ENCODE measurements around the gene FBXL14.

The FBXL14 gene

GRCh38 chr12:1540690-1541089, 53.7 kb downstream of the FBXL14 start:
- no peak for TF ChIP-seq CTCF (IDR thresholded peaks at IDR 0.05)

GRCh38 chr12:1539135-1539534, 55.2 kb downstream of the FBXL14 start:
- TF ChIP-seq CTCF (IDR thresholded peaks at IDR 0.05), result no peak

GRCh38 chr12:1536817-1537216, 57.6 kb downstream of the FBXL14 start:
- TF ChIP-seq CTCF (IDR thresholded peaks at IDR 0.05), result no peak

- TF ChIP-seq CTCF (IDR thresholded peaks at IDR 0.05), result no peak
Observed at GRCh38 chr12:1534748-1535147, 59.6 kb downstream of the FBXL14 start.

GRCh38 chr12:1533602-1534304, 60.6 kb downstream of the FBXL14 start:
- no peak for TF ChIP-seq CTCF (IDR thresholded peaks at IDR 0.05)

- TF ChIP-seq CTCF (IDR thresholded peaks at IDR 0.05), result no peak
Observed at GRCh38 chr12:1533205-1533601, 61.2 kb downstream of the FBXL14 start.

- TF ChIP-seq CTCF (IDR thresholded peaks at IDR 0.05), result no peak
Observed at GRCh38 chr12:1532375-1533165, 61.8 kb downstream of the FBXL14 start.
